SK-N-SH treated with all-trans-retinoic acid at 6 μM for 48 hours (cell line): ENCODE measurements around the gene CEACAM20.

Experiments used
- ATAC-seq: fragments of 200-7000 bp; cut with Tn5 transposase; 3 replicates; pipeline ENCODE4 v1.9.1; 2020; ENCODE audit warnings: mild to moderate bottlenecking, moderate library complexity
- ARNTL ChIP-seq: fragments of 450-650 bp; formaldehyde crosslinking; IDR thresholded peaks from 2 replicates; pipeline ENCODE4 v1.5.0; 2020; ENCODE audit warnings: low read depth, mild to moderate bottlenecking, moderate library complexity, borderline replicate concordance
- BACH2 ChIP-seq: fragments of 250-450 bp; sonication (Bioruptor Pico); IDR thresholded peaks from 2 replicates; pipeline ENCODE4 v1.9.0; 2021; ENCODE audit warnings: mild to moderate bottlenecking, borderline replicate concordance
- CREB5 ChIP-seq: fragments of 250-450 bp; sonication (Bioruptor Pico); IDR thresholded peaks from 2 replicates; pipeline ENCODE4 v1.5.1; 2020; ENCODE audit warnings: low read depth, mild to moderate bottlenecking, moderate library complexity
- CSDC2 ChIP-seq: fragments of 250-450 bp; sonication (Bioruptor Pico); IDR thresholded peaks from 2 replicates; pipeline ENCODE4 v1.5.0; 2020; ENCODE audit warnings: mild to moderate bottlenecking, moderate library complexity
- ESRRG ChIP-seq: fragments of 250-450 bp; sonication (Bioruptor Pico); IDR thresholded peaks from 2 replicates; pipeline ENCODE4 v1.6.1; 2021; ENCODE audit warnings: mild to moderate bottlenecking
- GLIS3 ChIP-seq: fragments of 250-450 bp; sonication (Bioruptor Pico); IDR thresholded peaks from 2 replicates; pipeline ENCODE4 v1.5.0; 2020; ENCODE audit warnings: mild to moderate bottlenecking, moderate library complexity
- ISL1 ChIP-seq: fragments of 250-450 bp; sonication (Bioruptor Pico); IDR thresholded peaks from 2 replicates; pipeline ENCODE4 v2.1.2; 2022; ENCODE audit warnings: mild to moderate bottlenecking, moderate library complexity
- POU6F1 ChIP-seq: fragments of 250-450 bp; sonication (Bioruptor Pico); IDR thresholded peaks from 2 replicates; pipeline ENCODE4 v1.8.0; 2021; ENCODE audit warnings: low read depth, mild to moderate bottlenecking, moderate library complexity, borderline replicate concordance
- PPARA ChIP-seq: fragments of 250-450 bp; sonication (Bioruptor Pico); IDR thresholded peaks from 2 replicates; pipeline ENCODE4 v1.5.0; 2020; ENCODE audit warnings: mild to moderate bottlenecking, borderline replicate concordance
- TCF4 ChIP-seq: fragments of 250-450 bp; sonication (Bioruptor Pico); IDR thresholded peaks from 2 replicates; pipeline ENCODE4 v1.8.0; 2021; ENCODE audit warnings: mild to moderate bottlenecking, moderate library complexity, borderline replicate concordance
- TOX ChIP-seq: fragments of 250-450 bp; sonication (Bioruptor Pico); IDR thresholded peaks from 2 replicates; pipeline ENCODE4 v1.8.0; 2021; ENCODE audit warnings: mild to moderate bottlenecking, moderate library complexity, borderline replicate concordance
- ZFP3 ChIP-seq: fragments of 250-450 bp; sonication (Bioruptor Pico); IDR thresholded peaks from 2 replicates; pipeline ENCODE4 v1.5.0; 2020; ENCODE audit warnings: mild to moderate bottlenecking, moderate library complexity
- ZFP30 ChIP-seq: fragments of 450-650 bp; formaldehyde crosslinking; IDR thresholded peaks from 2 replicates; pipeline ENCODE4 v1.5.0; 2022; ENCODE audit warnings: mild to moderate bottlenecking, moderate library complexity
- ZNF565 ChIP-seq: fragments of 450-650 bp; formaldehyde crosslinking; conservative IDR thresholded peaks from 2 replicates; pipeline ENCODE4 v1.5.0; 2020; ENCODE audit warnings: low read depth, mild to moderate bottlenecking, moderate library complexity
- ZNF70 ChIP-seq: fragments of 450-650 bp; formaldehyde crosslinking; IDR thresholded peaks from 2 replicates; pipeline ENCODE4 v1.5.0; 2020; ENCODE audit warnings: mild to moderate bottlenecking, moderate library complexity
- ZNF8 ChIP-seq: fragments of 450-650 bp; formaldehyde crosslinking; IDR thresholded peaks from 2 replicates; pipeline ENCODE4 v1.5.0; 2020; ENCODE audit warnings: mild to moderate bottlenecking, moderate library complexity
- TF ChIP-seq, protein P1 (sequence below): fragments of 250-450 bp; sonication (Bioruptor Pico); IDR thresholded peaks from 2 replicates; pipeline ENCODE4 v1.5.0; 2020; ENCODE audit warnings: mild to moderate bottlenecking, moderate library complexity
- TF ChIP-seq, protein P2 (sequence below): fragments of 250-450 bp; sonication (Bioruptor Pico); IDR thresholded peaks from 2 replicates; pipeline ENCODE4 v1.8.0; 2020; ENCODE audit warnings: mild to moderate bottlenecking, moderate library complexity, borderline replicate concordance
- TF ChIP-seq, protein P3 (sequence below): fragments of 250-450 bp; sonication (Bioruptor Pico); IDR thresholded peaks from 2 replicates; pipeline ENCODE4 v1.5.1; 2021; ENCODE audit warnings: mild to moderate bottlenecking, moderate library complexity

The CEACAM20 gene

DNA sequence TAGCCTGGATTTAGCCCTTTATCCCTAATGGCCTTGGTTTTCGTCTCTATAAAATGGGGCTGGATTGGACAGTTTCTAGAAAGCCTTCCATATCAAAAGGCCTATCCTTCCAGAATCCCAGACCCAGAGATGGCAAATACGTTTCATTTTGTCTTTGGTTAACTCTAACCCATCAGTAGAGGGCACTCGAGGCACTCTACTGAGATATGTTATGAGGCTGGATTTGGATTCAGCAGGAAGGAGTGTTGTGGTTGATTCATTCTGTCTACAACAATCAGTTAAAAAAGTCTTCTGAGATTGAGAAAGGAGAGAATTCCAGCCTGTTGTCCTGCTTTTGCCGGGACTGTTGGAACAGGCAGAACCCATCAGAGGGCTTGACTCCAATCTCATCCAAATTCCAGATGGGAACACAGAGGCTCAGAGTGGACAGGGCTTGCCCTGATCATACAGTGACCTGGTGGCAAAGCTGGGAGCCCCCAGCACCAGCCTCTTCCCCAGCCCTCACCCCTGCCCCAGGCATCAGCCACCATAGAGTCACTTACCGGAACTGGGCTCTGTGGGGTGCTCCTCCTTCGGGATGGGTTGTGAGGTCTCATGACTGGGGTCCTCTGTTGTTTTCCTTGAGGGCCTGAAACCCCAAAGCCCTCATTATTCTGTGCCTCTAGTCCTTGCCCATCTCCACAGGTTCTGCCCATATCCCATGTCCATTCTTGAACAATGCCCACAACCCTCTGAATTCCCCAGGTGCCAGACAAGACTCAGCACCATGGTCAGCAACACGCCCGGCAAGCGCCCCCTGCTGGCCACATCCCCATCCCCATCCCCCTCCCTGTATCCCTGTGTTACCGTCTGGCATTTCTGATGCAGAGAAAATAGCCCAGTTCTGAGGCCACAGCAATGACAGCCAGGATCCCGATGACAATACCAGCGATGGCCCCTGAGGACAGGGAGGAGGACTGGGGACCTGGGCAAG is 16.9 kb downstream of the CEACAM20 start:
- peak; percentile 78 for ATAC-seq

GRCh38 chr19:44509478-44509877 is 20.0 kb downstream of the CEACAM20 start:
- ATAC-seq, result no peak
- TF ChIP-seq ZFP30 (CRISPR knock-in tag) (no peak), TCF4 (CRISPR knock-in tag) (no peak), ISL1 (no peak), ZNF565 (CRISPR knock-in tag) (no peak), POU6F1 (no peak), TOX (CRISPR knock-in tag) (no peak), ZNF8 (CRISPR knock-in tag) (no peak), ZFP3 (no peak), CSDC2 (CRISPR knock-in tag) (no peak), CREB5 (no peak), ARNTL (CRISPR knock-in tag) (no peak)
- TF ChIP-seq, protein P1, sequence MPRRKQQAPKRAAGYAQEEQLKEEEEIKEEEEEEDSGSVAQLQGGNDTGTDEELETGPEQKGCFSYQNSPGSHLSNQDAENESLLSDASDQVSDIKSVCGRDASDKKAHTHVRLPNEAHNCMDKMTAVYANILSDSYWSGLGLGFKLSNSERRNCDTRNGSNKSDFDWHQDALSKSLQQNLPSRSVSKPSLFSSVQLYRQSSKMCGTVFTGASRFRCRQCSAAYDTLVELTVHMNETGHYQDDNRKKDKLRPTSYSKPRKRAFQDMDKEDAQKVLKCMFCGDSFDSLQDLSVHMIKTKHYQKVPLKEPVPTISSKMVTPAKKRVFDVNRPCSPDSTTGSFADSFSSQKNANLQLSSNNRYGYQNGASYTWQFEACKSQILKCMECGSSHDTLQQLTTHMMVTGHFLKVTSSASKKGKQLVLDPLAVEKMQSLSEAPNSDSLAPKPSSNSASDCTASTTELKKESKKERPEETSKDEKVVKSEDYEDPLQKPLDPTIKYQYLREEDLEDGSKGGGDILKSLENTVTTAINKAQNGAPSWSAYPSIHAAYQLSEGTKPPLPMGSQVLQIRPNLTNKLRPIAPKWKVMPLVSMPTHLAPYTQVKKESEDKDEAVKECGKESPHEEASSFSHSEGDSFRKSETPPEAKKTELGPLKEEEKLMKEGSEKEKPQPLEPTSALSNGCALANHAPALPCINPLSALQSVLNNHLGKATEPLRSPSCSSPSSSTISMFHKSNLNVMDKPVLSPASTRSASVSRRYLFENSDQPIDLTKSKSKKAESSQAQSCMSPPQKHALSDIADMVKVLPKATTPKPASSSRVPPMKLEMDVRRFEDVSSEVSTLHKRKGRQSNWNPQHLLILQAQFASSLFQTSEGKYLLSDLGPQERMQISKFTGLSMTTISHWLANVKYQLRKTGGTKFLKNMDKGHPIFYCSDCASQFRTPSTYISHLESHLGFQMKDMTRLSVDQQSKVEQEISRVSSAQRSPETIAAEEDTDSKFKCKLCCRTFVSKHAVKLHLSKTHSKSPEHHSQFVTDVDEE (CRISPR knock-in tag), result no peak
- TF ChIP-seq, protein P2, sequence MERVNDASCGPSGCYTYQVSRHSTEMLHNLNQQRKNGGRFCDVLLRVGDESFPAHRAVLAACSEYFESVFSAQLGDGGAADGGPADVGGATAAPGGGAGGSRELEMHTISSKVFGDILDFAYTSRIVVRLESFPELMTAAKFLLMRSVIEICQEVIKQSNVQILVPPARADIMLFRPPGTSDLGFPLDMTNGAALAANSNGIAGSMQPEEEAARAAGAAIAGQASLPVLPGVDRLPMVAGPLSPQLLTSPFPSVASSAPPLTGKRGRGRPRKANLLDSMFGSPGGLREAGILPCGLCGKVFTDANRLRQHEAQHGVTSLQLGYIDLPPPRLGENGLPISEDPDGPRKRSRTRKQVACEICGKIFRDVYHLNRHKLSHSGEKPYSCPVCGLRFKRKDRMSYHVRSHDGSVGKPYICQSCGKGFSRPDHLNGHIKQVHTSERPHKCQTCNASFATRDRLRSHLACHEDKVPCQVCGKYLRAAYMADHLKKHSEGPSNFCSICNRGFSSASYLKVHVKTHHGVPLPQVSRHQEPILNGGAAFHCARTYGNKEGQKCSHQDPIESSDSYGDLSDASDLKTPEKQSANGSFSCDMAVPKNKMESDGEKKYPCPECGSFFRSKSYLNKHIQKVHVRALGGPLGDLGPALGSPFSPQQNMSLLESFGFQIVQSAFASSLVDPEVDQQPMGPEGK, result no peak
- TF ChIP-seq, protein P3, sequence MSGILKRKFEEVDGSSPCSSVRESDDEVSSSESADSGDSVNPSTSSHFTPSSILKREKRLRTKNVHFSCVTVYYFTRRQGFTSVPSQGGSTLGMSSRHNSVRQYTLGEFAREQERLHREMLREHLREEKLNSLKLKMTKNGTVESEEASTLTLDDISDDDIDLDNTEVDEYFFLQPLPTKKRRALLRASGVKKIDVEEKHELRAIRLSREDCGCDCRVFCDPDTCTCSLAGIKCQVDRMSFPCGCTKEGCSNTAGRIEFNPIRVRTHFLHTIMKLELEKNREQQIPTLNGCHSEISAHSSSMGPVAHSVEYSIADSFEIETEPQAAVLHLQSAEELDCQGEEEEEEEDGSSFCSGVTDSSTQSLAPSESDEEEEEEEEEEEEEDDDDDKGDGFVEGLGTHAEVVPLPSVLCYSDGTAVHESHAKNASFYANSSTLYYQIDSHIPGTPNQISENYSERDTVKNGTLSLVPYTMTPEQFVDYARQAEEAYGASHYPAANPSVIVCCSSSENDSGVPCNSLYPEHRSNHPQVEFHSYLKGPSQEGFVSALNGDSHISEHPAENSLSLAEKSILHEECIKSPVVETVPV (CRISPR knock-in tag), result no peak
- TF ChIP-seq, all 23 proteins: peak for 0

More for the DNA sequence above, 16.9 kb downstream of the CEACAM20 start:
- TF ChIP-seq ZFP3, result no peak
- no peak for TF ChIP-seq BACH2 (CRISPR knock-in tag)
- no peak for TF ChIP-seq CSDC2 (CRISPR knock-in tag)
- TF ChIP-seq ZNF565 (CRISPR knock-in tag), result no peak
- no peak for TF ChIP-seq ARNTL (CRISPR knock-in tag)
- TF ChIP-seq ZNF8 (CRISPR knock-in tag), result no peak
- no peak for TF ChIP-seq PPARA (CRISPR knock-in tag)
- TF ChIP-seq GLIS3, result no peak
- no peak for TF ChIP-seq TCF4 (CRISPR knock-in tag)
- no peak for TF ChIP-seq ZNF70 (CRISPR knock-in tag)
- no peak for TF ChIP-seq ESRRG (CRISPR knock-in tag)
- no peak for TF ChIP-seq TOX (CRISPR knock-in tag)
- TF ChIP-seq, all 23 proteins: peak for 0
